HepG2 (cell line): ENCODE measurements around the gene FCGR3A.

Experiments used
- ETS1 ChIP-seq: sonication (generic); formaldehyde crosslinking; IDR thresholded peaks from 2 replicates; pipeline ENCODE4 v1.4.0; 2020; ENCODE audit warnings: missing genetic modification reagents
- YY1 ChIP-seq: IDR thresholded peaks from 2 replicates; pipeline ENCODE4 v1.6.1; 2011; ENCODE audit warnings: low read length, low read depth, moderate library complexity, mild to moderate bottlenecking; ENCODE audit not compliant: insufficient read depth, insufficient replicate concordance

- no peak for TF ChIP-seq YY1
- no peak for TF ChIP-seq ETS1
These were observed 54.1 kb downstream of the FCGR3A start for GRCh38 chr1:161495490-161495889.
